Tibial artery (tissue), 4 donors: ENCODE data around the gene RELCH.

Source experiments
- DNase-seq, 2 donors: peaks; one replicate each; pipeline ENCODE4 v3.0.0-alpha.2; 2019
- H3K27ac ChIP-seq, 2 donors: fragments of 200-600 bp; sonication (generic) in 1 of 2; 1 replicate in 1 of 2; 2 replicates in 1 of 2; pipeline ENCODE4 v1.5.1; 2018 to 2019; ENCODE audit warnings: mild to moderate bottlenecking in 1 of 2
- H3K27me3 ChIP-seq, 2 donors: fragments of 200-600 bp; sonication (generic) in 1 of 2; one replicate each; pipeline versions ENCODE4 v1.5.1 to v1.6.0; 2016 to 2019
- H3K36me3 ChIP-seq, 3 donors: fragments of 200-600 bp; sonication (generic) in 2 of 3; one replicate each; pipeline ENCODE4 v1.5.1; 2016 to 2019; ENCODE audit warnings: mild to moderate bottlenecking in 2 of 3
- H3K4me1 ChIP-seq, 4 donors: fragments of 200-600 bp; sonication (generic) in 2 of 4; 1 replicate in 3 of 4; 2 replicates in 1 of 4; pipeline ENCODE4 v1.5.1; 2016 to 2019
- H3K4me3 ChIP-seq, 2 donors: fragments of 200-600 bp; sonication (generic) in 1 of 2; 1 replicate in 1 of 2; 2 replicates in 1 of 2; pipeline ENCODE4 v1.5.1; 2018 to 2019; ENCODE audit warnings: mild to moderate bottlenecking in 2 of 2
- H3K9me3 ChIP-seq, 3 donors: fragments of 200-600 bp; sonication (generic) in 1 of 3; one replicate each; pipeline ENCODE4 v1.5.1; 2016 to 2019
- intact Hi-C: fragments of 100-400 bp; cut with DNase I; formaldehyde crosslinking; loops from one replicate; pipeline ENCODE4 v1.15.0; 2023; ENCODE audit warnings: low total_unique reads
- TF ChIP-seq, protein P1 (sequence below), 2 experiments: fragments of 200-600 bp in 1 of 2; fragments of 450-650 bp in 1 of 2; IDR thresholded peaks; one replicate each; pipeline ENCODE4 v1.5.1; 2017 to 2019; ENCODE audit warnings: antibody characterized with exemption in 2 of 2, mild to moderate bottlenecking in 1 of 2, moderate library complexity in 1 of 2

Gene RELCH

DNA sequence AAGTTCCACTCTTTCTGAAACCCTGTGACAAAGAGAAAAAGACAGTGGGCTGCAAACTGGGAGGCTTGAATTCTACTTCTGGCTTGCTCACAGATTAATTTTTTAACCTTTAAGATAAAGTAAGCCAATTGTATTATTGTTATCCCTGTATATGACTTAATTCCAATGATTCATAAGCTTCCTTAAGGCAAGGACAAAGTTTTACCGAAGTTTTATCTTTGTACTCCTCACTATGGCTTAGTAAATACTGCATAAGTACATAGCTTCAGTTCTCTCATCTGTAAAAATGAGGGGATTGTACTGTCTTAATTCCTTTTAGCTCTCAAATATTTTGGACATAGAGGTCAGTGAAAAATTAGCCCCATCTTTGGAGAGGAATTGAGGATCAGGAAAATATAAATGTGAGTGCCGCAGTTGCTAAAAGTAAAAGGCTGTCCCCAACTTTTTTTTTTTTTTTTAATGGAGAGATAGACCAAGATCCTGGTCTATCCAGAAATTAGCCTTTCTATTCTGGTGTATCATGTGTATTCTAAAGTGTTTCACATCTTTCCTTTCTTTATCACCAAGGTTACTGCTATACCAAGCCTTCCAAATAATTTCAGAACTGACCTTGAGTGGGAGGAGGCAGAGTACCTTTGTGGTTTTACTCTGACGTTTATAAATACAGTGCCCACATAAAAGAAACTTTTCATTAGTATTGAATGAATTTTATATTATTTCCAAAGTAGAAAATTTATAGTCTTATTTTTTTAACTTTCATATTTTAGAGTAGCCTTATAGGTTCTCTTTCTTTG is 13.3 kb downstream of the RELCH start:
- TF ChIP-seq, protein P1, sequence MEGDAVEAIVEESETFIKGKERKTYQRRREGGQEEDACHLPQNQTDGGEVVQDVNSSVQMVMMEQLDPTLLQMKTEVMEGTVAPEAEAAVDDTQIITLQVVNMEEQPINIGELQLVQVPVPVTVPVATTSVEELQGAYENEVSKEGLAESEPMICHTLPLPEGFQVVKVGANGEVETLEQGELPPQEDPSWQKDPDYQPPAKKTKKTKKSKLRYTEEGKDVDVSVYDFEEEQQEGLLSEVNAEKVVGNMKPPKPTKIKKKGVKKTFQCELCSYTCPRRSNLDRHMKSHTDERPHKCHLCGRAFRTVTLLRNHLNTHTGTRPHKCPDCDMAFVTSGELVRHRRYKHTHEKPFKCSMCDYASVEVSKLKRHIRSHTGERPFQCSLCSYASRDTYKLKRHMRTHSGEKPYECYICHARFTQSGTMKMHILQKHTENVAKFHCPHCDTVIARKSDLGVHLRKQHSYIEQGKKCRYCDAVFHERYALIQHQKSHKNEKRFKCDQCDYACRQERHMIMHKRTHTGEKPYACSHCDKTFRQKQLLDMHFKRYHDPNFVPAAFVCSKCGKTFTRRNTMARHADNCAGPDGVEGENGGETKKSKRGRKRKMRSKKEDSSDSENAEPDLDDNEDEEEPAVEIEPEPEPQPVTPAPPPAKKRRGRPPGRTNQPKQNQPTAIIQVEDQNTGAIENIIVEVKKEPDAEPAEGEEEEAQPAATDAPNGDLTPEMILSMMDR (IDR thresholded peaks at IDR 0.05), result no peak
- Histone ChIP-seq H3K27me3 (no peaks in the 10 kb centered on the region), H3K27ac (no peak overlapping the region), H3K4me1 (peaks cover 0 to 12% (median 0%) of the 10 kb centered on the region in 4 donors), H3K4me3 (no peak overlapping the region), H3K9me3 (no peaks in the 10 kb centered on the region), H3K36me3 (no peaks in the 10 kb centered on the region)
- intact Hi-C loops, result no loop called here
- no peak for DNase-seq

DNA sequence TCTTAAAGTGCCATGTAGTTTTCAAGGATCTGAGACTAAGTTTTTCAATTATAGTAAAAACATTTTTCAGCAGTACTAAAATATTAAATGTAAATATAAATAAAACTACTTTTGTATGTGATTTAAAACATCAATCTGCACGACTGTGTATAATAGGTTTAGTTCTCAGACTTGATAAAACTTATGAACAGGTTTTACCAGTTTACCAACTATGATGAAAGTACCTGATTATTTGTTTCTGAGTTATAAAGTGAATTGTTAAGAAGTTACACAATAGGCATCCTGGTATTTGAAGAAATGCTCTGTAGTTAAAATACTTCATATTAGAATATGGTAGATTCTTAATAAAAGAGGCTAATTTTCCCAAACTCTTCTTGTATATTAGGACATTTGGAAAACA is 14.8 kb downstream of the RELCH start:
- TF ChIP-seq, protein P1 (IDR thresholded peaks at IDR 0.05), result no peak
- intact Hi-C loops, result no loop called here
- Histone ChIP-seq H3K36me3 (no peaks in the 10 kb centered on the region), H3K9me3 (no peaks in the 10 kb centered on the region), H3K27ac (no peak overlapping the region), H3K27me3 (no peaks in the 10 kb centered on the region), H3K4me1 (peaks cover 0 to 11% (median 0%) of the 10 kb centered on the region in 4 donors), H3K4me3 (no peak overlapping the region)
- no peak for DNase-seq

DNA sequence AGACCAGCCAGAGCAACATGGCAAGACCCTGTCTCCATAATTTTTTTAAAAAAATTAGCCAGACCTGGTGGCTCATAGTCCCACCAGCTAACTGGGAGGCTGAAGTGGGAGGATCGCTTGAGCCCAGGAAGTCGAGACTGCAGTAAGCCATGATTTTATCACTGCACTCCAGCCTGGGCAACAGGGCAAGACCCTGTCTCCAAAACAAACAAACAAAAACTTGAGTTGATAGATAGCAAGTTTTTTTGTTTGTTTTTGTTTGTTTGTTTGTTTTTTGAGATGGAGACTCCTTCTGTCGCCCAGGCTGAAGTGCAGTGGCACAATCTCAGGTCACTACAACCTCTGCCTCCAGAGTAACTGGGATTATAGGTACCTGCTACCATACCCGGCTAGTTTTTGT is 18.8 kb downstream of the RELCH start:
- intact Hi-C loops, result no loop called here
- no peak overlapping the region for H3K4me3 ChIP-seq
- no peaks in the 10 kb centered on the region for H3K4me1 ChIP-seq
- H3K27me3 ChIP-seq, result no peaks in the 10 kb centered on the region
- H3K9me3 ChIP-seq, result no peaks in the 10 kb centered on the region
- no peak overlapping the region for H3K27ac ChIP-seq
- TF ChIP-seq, protein P1 (IDR thresholded peaks at IDR 0.05), result no peak
- H3K36me3 ChIP-seq, result no peaks in the 10 kb centered on the region
- DNase-seq, result no peak

- no peaks in the 10 kb centered on the region for H3K27me3 ChIP-seq
- H3K4me1 ChIP-seq, result no peaks in the 10 kb centered on the region
- no peaks in the 10 kb centered on the region for H3K9me3 ChIP-seq
- peaks cover 0 to 2% (median 0%) of the 10 kb centered on the region in 3 donors for H3K36me3 ChIP-seq
- intact Hi-C loops, result no loop called here
- DNase-seq, result no peak
- no peak overlapping the region for H3K27ac ChIP-seq
- TF ChIP-seq, protein P1 (IDR thresholded peaks at IDR 0.05), result no peak
- H3K4me3 ChIP-seq, result no peak overlapping the region
Observed at GRCh38 chr18:62206593-62206992, 19.5 kb downstream of the RELCH start.

DNA sequence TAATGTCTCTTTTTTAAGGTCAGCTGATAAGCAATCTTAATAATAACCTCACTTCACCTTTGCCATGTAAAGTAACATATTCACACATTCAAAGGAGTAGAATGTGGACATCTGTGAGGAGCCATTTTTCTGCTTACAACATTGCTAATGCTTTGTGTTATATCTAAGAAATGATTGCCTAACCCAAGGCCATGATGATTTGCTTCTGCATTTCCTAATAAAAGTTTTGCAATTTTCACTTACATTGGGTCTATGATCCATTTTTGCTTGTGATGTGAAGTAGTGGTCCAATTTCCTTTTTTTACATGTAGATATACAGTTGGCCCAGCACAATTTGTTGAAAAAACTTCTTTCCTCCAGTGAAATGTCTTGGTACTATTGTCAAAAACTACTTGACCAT is 22.0 kb downstream of the RELCH start:
- Histone ChIP-seq H3K27ac (no peak overlapping the region), H3K27me3 (no peaks in the 10 kb centered on the region), H3K4me3 (no peak overlapping the region), H3K9me3 (no peaks in the 10 kb centered on the region), H3K36me3 (peaks cover 7 to 12% (median 8%) of the 10 kb centered on the region in 3 donors), H3K4me1 (no peaks in the 10 kb centered on the region)
- intact Hi-C loops, result no loop called here
- no peak for DNase-seq
- TF ChIP-seq, protein P1 (IDR thresholded peaks at IDR 0.05), result no peak
